ENCODE results near the gene ZNF90.
"Not testable (repeated sequence)": the region's sequence is repeated elsewhere in the genome, so short reads cannot be mapped to it uniquely, and the experiment has no call there.

Gene ZNF90

DNA sequence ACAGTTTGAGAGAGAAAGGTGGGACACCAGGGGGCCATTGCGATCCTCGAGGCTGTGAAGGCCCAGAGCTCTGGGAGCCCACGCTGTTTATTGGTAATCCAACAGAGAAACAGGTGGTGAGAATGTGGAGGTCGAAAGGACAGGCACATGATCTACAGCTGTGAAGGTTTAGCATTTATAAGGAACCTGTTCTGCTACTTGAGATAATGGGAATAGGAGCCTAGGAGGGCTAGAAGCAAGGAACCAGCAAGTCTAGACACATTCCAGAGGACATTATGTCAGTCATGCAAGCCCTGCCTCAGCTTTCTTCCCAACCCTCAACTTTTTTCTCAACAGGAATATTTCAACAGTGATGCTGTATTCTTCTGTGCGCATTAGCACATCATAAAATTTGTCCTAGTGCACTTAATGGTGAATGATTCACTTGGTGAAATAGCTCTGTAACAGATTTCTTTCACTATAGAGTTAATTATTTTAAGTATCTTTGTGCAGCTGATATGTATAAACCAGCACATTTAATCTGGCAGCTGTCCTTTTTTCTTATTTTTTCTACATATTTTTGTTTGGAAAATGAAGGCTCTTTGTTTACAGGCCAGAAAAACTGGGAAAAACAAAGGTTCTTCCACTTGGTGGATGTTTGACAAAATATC lies 25.4 kb downstream of the ZNF90 start:
- no peak for DNase-seq

DNA sequence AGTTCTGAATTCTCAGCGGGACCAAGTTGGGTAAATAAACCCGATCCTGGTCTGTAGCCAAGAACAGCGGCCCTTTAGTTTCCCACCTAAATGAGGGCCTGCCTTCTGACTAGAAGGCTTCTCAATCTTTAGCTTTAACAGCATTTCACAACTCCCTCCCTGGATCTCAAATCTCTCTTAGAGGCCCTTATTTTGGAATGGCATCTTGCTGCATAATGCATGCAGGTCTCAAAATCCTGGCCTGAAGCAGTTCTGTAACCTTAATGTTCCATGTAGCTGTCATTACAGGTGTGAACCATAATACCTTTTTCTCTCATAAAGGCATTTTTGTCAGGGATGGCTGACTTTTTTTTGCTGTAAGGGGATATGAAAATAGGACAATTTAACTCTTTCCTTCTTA lies 29.5 kb downstream of the ZNF90 start:
- no peak for DNase-seq

- DNase-seq, result not testable (repeated sequence)
Observed at GRCh38 chr19:20118064-20118839, 40.5 kb downstream of the ZNF90 start.

- DNase-seq, result no peak
Observed at GRCh38 chr19:20124879-20125278, 47.1 kb downstream of the ZNF90 start.

GRCh38 chr19:20132933-20133332 lies 55.1 kb downstream of the ZNF90 start:
- DNase-seq, result not testable (repeated sequence)

GRCh38 chr19:20137714-20138113 lies 59.9 kb downstream of the ZNF90 start:
- DNase-seq, result not testable (repeated sequence)

DNA sequence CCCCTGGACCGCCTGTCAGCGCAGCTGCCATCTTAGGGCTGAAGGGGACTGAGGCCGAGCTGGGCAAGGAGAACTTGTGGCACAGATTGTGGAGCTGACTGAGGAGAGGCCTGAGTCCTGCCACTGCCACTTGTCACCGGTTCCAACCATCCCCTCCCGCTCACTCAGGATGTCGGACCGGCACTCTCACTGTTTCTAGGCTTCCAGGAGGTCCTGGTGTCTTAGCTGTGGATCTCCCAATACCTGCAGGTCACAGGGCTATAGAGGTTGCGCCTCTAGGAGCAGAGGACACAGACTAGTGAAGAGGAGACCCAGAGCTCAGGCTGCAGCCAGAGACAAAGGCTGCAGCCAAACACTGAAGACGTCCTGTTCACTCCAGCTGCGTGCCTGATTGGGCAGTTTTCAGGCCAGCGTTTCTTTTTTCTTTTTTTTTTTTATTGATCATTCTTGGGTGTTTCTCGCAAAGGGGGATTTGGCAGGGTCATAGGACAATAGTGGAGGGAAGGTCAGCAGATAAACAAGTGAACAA lies 73.9 kb downstream of the ZNF90 start:
- no peak for DNase-seq

DNA sequence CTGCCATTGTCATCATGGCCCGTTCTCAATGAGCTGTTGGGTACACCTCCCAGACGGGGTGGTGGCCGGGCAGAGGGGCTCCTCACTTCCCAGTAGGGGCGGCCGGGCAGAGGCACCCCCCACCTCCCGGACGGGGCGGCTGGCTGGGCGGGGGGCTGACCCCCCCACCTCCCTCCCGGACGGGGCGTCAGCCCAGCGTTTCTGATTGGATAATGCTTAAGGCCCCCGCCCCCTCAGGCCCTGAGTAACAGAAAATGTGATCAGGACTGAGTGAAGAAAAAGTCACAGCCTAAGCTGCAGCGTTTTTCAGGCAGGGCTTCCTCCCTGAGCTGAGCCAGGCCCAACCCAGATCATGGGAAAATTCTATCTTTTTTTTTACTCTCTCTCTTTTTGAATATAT lies 74.7 kb downstream of the ZNF90 start:
- DNase-seq, result not testable (repeated sequence)

DNA sequence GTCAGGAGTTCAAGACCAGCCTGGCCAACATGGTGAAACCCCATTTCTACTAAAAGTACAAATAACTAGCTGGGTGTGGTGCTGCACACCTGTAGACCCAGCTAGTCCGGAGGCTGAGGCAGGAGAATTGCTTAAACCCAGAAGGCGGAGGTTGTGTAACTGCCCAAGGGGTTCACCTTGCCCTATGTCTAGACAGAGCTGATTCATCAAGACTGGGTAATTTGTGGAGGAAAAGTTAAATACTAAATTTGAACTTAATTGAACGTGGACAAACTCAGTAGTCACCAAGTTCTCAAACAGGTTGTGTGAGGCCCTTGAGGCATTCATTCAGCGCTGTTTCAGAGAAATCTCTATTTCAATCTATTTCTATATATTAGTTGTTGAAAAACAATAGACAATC lies 75.5 kb downstream of the ZNF90 start:
- no peak for DNase-seq

- DNase-seq, result no peak
Observed at GRCh38 chr19:20154636-20155035, 76.8 kb downstream of the ZNF90 start.

DNA sequence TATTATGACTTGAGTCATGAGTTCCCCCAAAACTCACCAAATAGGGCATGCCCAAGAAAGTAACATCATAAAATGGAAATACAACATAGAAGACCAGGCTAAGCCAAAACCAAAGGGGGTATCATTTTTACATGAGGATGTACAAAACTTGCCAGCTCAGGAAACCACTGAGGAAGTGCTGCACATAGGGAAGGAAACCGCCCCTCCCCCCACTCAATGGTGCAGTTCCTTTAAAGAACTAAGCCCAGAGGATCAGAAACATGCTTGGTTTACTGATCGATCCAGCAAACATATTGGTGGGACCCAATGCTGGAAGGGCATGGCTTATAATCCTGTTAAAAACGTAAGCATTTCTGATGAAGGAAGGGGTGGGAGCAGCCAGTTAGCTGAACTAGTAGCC lies 85.0 kb downstream of the ZNF90 start:
- no peak for DNase-seq

- DNase-seq, result no peak
Observed at GRCh38 chr19:20164456-20164855, 86.7 kb downstream of the ZNF90 start.

- no peak for DNase-seq
Observed at GRCh38 chr19:20165971-20166592, 88.3 kb downstream of the ZNF90 start.

DNA sequence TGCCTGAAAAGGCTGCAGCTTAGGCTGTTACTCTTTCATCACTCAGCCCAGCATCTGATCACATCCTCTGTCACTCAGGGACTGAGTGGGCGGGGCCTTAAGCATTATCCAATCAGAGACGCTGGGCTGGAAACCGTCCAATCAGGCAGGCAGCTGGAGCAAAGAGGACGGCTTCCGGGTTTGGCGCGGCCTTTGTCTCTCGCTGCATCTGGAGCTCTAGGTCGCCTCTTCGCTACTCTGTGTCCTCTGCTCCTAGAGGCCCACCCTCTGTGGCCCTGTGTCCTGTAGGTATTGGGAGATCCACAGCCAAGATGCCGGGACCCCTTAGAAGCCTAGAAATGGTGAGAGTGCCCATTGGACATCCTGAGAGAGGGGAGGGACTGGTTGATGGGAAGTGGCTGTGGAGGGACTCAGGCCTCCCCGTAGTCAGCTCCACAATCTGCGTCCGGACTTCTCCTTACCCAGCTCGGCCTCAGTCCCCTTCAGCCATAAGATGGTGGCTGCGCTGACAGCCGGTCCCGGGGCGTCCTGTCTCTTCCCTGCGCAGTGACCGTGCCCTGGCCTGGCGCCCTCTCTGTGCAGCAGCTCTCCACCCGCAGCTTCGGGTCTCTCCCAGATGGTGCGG lies 89.3 kb downstream of the ZNF90 start, which contains the start of gene ZNF486:
Gene ZNF486 (plus strand): TSS at position 195 of the 625 bp plus-strand sequence. CDS start 117 bp downstream, at position 312.
- peak; percentile 81 to 84 for DNase-seq

DNA sequence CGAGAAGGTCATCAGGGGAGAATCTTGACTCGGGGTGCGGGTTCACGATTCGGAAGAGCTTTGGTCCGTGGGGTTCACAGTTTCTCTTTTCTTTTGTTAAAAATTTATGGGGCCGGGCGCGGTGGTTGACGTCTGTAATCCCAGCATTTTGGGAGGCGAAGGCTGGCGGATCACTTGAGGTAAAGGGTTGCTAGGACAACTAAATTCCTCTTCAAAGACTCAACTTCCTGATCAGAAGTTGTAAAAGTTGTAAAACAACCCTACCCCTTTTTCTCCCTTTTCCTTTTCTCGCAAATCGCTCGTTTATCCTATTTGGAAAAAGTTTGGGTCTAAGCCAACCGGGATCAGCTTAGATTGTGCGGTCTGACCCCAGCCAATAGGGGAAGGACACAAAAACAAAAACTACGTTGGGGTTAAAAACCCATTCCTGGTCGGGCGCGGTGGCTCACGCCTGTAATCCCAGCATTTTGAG lies 89.9 kb downstream of the ZNF90 start:
- no peak for DNase-seq

Data from stimulated activated CD4-positive, alpha-beta T cell treated with anti-CD3 and anti-CD28 coated beads, Interleukin-2, amount 100 ng/mL, for 48 hours (primary cell).